ENCODE results near the gene PLXND1.

- TF ChIP-seq CTCF (IDR thresholded peaks at IDR 0.05; ENCODE audit: low read depth, low read length): no peak
- TF ChIP-seq EZH2phosphoT487 (IDR thresholded peaks at IDR 0.05; ENCODE audit: low read depth): no peak
Observed at GRCh38 chr3:129543999-129544398, 62.5 kb downstream of the PLXND1 start.
